ENCODE results near the gene PRKCA.
"Not testable (repeated sequence)": the region's sequence is repeated elsewhere in the genome, so short reads cannot be mapped to it uniquely, and the experiment has no call there.

Gene PRKCA

DNA sequence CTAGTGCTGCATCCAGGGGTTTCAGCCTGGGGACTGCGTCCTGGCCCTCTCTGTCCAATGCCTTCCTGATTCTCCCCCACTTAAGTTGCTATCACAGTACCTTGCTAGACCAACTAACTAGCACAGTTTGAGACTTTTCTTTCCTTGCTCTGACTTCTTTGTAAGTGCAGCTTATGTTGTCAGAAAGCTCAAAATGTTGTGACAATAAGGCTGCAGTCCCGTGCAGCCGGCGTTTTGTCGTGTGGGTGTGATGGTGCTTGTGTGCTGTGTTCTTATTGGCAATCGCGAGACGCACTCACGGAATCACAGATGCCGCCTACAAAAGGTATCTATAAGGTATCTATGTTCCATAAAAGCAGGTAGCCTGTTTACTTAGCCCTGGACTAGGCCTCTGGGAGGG is 132.8 kb downstream of the PRKCA start:
- DNase-seq (ENCODE audit: low read depth in 2 of 3, low spot score in 2 of 3) = no peak

DNA sequence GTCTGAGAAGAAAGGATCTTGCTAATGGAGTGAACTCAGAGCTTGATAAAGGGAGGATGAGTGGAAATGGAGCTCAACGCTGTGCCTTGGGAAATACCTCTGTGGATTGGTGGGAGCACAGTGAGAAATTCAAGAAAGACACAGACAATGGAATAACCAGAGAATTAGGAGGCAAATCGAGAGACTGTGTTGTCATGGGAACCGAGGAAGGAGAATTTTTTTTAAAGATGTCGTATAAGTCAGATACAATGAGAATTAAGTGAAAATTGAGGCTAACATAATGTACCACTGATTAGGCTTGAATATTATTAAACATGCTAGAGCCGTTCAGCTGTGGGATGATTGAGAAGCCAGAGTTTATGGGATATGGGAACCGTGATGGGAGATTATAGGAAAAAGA is 134.2 kb downstream of the PRKCA start:
- DNase-seq (ENCODE audit: low read depth in 2 of 3, low spot score in 2 of 3) = no peak

DNA sequence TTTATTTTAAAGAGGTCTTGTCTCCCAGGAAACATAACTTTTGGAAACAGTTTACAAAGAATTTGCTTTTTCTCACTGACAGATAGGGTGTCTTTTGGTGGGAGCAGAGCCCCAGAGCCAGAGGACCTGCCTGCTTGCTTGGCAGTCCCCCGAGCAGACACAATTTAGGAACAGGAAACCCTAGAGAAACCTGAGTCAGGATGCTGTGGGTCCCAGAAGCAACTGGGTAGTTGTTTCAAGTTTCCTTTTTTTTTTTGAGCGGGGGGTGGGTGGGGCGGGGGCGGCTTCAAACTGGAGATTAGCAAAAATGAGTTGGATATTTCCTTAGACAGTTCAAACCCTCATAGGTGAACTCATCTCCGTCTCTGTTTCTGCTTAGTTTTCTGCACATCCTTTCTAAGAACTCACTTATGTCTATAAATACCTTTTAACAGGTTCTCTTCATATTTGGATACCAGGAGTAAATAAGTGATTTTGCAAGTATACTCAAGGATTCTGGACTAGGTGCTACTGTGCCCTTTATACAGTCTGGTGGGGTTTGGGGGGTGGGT is 135.1 kb downstream of the PRKCA start:
- DNase-seq (ENCODE audit: low read depth in 2 of 3, low spot score in 2 of 3) = no peak

DNA sequence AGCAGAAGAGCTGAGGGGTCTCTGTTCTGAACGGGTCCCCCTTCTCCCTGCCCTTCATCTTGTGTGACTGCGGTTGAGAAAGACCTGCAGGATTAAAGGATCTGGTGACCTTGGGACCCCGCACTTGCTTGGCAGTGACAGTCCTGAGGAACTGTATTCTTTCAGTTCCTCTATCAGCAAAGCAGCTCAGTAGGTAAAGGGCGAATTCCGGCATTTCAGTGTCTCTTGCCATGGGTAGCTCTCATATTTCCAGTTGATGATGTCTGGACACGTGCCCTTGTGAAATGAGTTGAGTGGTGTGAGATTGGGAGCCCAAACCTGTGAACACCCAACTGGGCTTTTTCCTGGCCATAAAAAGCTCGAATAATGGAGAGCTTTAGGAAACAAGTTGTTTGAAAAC is 135.7 kb downstream of the PRKCA start:
- no peak for DNase-seq (ENCODE audit: low read depth in 2 of 3, low spot score in 2 of 3)

DNA sequence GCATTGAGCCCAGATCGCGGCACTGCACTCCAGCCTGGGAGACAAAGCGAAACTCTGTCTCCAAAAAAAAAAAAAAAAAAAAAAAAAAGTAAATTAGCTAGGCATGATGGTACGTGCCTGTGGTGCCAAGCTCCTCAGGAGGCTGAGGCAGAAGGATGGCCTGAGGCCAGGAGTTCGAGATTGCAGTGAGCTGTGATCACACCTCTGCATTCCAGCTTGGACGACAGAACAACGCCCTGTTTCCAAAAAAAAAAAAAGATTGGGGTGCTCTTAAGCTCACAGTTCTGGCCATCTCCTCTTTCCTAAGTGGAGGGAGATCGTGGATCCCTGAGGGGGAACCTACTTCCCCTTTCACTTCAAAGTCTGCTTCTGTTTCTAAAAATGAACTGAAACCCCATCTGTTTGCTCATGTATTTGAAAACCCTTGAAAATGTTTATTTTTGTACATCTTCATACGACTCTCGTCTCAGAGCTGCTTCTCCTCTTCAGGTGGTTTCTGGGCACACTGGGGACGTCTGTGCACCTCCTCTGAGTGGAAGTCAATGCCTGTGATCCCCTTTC is 138.8 kb downstream of the PRKCA start:
- DNase-seq (ENCODE audit: low read depth in 2 of 3, low spot score in 2 of 3) = no peak

DNA sequence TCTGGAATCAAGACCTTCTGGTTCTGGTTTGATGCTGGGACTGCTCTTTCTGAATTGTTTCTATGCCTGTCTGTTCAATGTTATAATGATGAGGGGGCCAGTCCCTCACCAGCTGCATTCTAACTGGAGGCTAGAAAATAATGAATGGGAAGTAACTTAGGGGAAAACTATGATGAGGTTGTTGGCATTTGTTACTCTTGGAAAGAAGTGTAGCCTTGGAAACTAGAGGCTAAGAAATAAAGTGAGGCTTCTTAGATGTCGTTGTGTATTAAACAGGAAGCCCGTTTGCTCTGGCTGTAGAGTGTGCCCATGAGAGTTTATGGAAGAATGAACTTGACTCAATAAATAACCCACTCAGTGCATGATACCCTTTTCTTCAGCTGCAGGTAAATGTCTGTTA is 140.8 kb downstream of the PRKCA start:
- no peak for DNase-seq (ENCODE audit: low read depth in 2 of 3, low spot score in 2 of 3)

DNA sequence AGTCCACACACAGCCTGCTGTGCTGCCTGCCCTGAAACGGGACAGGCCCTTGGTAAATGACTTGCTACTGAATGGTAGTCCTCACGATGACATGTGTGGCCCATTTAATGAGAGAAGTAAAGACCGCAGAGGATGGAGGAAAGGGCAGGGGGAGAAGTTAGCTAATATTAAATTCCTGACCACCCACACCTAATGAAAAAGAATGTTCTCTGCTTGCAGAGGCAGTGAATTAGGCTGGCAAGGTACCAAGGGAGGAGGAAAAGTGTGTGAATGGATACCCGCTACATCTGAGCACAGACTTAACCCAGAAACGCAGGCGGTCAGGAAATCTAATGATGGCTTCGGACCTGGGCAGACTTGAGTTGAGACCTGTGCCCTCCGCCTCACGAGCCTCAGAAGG is 141.2 kb downstream of the PRKCA start:
- no peak for DNase-seq (ENCODE audit: low read depth in 2 of 3, low spot score in 2 of 3)

DNA sequence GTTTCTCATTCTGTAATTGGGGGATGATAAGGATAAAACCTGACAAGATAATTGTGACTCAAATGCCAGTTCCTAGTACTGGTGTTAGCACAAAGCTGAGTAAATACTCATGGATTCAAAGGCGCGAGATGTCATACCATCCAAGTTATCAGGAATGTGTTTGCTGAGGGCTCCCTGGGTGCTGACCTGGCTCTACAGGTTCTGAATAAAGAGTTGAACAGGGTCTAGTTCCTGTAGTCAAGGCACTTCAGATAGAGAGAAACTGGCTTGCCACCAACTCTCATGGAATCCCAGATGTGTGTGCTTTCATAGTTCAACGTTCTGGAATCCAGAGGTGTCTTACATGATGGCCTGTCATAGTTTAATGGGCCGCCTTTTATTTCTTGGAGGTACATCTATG is 141.6 kb downstream of the PRKCA start:
- no peak for DNase-seq (ENCODE audit: low read depth in 2 of 3, low spot score in 2 of 3)

DNA sequence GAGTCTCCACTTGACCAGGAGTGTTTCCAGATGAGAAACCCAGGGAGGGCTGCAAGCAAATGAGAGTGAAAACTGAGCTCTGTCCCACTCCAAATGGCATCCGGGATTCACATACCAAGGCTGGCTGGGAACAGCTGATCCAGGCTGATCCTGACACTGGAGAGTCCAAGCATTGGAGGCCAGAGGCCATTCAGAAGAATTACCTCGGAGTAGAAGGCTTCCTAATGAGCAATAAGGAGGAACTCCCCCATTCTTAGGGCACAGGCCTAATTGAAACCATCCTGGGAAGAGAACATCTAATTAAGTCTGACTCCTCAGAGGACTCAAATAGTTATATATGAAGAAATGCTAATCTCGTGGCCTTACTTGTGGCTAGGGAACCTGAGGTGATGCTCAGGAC is 142.8 kb downstream of the PRKCA start:
- no peak for DNase-seq (ENCODE audit: low read depth in 2 of 3, low spot score in 2 of 3)

DNA sequence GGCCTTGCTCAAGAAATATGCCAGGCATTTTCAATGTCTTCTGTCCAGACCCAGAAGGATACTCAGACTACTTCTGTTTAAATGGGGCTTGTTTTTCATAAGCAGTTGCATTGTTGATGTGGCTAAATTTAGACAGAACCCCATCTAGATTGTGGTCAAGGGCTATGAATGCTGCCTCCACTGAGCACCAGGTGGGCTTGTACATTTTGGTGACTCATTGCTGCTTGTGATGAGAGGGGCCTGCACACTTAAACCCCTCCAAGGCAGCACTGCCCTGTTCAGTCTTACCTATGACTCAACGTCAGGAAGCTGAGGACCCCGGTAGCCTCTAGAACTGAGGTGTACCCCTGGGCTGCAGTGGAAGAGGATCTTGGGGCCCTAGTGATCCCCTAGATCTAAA is 144.0 kb downstream of the PRKCA start:
- DNase-seq (ENCODE audit: low read depth in 2 of 3, low spot score in 2 of 3) = no peak

DNA sequence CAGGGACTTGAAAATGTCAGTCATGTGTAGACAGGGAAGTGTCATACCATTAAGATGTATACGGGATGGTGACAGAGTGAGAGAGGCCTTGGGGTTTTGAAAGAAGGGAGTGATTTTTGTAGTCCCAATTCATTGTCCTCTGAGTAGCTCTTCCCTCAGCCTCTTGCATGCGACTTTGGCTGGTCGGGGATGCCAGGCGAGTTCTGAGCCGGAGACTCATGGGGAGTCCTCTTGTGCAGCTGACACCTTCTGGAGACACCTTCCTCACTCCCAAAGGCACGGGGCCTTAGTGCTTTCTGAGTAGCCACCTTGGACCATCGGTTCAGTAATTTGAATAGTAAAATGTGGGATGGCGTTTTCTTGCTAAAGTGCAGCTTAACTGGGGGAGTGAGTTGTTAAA is 144.7 kb downstream of the PRKCA start:
- DNase-seq (ENCODE audit: low read depth in 2 of 3, low spot score in 2 of 3) = no peak

DNA sequence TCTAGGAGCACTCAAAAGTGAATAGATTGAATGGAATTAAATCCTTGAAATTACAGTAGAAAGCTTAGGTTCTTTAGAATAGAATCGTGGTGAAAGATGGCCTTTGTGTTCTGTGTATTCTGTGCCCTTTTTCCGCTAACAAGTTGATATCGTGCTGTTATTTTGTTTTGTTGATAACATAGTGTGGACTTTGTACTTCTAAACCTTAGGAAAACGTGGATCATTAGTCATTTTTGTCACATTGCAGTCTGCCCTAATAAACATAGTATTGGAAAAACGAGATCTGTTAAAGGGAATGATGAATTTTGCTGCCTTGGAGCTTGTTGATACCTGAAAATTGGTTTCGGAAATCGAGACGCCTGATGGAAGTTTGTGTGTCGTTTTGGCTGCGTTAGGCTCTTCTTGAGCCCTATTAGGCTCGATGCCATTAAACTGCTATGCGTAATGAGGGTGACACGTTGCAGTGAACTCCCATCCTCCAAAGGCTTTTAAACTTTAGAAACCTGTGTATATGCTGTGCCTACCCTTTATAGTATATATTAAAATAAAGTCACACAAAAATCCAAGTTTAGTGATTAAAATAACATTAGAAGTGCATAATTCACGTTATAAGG is 145.7 kb downstream of the PRKCA start:
- no peak for DNase-seq (ENCODE audit: low read depth in 2 of 3, low spot score in 2 of 3)

DNA sequence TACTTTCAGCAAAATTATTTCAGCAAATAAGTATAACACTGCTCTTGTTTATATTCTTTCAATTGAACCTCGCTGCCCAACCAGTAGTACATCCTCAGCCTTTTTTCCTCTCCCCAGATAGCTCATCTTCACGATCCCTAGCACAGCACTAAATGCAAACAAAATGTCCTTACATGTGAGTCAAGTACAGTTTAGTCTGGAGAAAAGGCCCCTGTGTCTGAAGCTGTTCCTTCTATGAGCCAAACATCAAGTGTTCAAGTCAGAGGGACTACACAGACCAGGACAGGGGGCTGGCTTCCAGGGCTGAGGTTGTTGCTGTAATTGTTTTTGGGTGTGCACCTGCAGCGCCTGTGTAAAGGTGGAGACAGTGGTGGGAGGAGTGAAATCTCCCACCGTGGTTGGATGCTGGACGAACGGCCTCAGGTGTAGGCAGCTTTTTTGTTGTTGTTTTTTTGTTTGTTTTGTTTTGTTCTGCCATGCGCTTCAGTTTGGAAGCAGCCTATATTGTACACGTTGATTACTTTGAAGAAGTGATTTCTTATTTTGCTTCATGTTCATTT is 147.1 kb downstream of the PRKCA start:
- DNase-seq (ENCODE audit: low read depth in 2 of 3, low spot score in 2 of 3) = no peak

DNA sequence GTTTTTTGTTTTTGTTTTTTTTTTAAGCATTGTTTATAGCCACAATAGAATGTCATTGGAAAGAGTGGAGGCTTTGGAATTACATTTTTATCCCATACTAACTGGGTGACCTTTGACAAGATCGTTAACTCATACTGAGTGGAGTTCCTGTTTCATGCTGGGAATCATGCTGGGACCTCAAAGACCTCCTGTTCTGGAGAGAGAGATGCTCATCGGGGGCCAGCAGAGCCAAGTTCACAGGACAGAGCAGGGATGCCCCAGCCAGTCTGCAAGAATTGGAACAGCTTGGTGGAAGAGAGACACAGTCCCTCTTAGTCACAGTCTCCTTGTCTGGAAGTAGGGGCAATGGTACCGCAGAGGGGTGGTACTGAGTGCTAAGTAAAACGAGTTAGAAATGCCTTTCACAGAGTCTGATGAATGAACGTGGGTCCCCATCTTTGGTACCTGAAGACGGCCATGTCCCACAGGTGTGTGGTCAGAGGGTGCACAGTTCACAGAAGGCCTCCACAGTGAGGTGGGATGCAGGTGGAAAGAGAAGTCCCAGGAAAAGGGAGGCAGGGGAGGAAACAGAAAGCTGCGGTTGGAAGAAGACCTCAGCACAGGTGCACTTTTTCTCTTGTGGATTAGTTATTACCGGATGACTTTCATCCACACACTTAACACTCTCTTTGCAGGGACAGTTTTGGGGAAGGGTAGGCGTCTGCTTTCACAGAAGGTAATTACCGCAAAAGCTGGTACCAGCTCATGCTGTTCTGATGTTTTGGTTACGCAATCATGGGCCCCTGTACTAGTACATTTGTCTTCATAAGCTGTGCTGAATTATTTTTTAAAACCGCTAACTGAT is 147.8 kb downstream of the PRKCA start:
- DNase-seq (ENCODE audit: low read depth in 2 of 3, low spot score in 2 of 3) = no peak

DNA sequence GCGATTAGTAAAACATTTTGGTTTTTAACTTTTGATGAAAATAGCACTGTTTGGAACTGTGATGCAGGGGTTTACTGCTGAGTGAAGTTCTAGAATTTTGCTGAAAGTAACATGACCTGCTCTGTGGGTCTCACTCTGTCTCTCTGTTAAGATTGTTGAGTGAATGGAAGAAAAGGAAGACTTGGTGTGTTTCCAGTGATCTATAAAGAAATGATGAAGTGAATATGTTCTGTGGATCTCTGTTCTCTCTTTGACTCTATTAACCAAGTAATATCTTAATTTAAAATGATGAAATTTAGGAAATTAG is 148.4 kb downstream of the PRKCA start:
- DNase-seq (ENCODE audit: low read depth in 2 of 3, low spot score in 2 of 3) = no peak

DNA sequence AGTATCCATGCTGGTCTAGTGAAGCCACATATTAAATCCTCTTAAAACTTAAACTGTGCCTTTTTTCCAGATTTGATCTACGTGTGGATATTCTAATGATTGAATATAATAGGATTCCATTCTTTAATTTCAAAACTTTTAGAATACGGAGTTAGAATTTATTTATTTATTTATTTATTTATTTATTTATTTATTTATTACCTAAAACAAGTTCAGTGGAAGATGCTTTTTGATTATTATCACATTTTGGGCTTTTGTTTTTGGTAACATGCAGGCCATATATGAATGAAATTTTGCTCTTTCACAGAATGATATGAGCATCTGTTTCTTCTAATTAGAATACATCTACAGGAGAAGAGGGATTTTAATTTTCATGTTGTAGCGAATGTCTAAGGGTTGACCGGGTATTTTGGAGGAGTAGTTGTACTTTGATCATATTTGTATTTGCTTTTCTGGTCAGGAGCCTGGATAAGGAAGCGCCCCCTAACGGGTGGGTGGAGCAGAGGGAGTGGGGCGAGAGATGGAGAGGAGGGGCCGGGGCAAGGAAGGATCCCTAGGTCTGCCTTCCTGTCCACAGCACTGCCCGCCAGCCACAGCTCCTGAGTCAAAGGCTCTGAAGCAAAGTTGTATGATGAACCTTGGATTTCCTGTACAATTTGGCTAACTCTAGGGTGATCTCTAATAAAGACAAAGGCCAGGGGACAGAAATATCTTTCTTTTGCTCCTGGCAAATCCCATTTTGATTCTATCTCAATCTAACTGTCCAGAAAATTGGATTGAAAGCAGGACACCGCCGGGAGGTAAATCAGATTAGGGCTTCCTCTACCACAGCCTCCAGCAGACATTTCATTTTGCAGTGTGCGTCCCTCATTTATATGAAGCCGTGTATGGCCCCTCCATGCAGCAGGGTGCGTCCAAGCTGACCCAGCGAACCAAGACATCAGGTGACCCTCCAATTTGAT is 149.1 kb downstream of the PRKCA start:
- no peak for DNase-seq (ENCODE audit: low read depth in 2 of 3, low spot score in 2 of 3)

DNA sequence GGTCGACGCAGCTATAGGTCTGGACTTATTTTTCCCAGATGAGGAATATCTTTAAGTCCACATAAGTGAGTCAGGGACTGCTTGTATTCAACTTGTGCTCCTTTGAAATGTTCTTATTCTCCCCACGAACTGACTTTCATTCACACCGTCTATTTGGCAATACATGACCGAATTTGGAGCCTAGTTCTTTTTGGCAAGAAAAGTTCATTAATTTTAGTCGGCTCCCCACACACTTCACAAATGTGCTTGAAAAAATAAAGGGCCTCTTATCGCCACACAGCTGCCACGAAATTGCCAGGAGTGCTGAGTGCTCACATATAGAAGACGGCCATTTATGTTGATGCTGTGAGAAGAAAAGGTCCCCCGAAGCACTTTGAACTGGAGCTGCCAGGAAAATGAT is 152.6 kb downstream of the PRKCA start:
- no peak for DNase-seq (ENCODE audit: low read depth in 2 of 3, low spot score in 2 of 3)

DNA sequence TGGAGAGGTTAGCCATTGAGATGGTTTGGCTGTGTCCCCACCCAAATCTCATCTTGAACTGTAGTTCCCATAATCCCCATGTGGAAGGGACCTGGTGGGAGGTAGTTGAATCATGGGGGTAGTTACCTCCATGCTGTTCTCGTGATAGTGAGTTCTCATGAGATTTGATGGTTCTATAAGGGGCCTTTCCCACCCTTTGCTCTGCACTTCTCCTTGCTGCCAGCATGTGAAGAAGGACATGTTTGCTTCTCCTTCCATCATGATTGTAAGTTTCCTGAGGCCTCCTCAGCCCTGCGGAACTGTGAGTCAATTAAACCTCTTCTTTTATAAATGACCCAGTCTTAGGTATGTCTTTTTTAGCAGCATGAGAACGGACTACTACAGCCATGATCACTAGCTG is 155.1 kb downstream of the PRKCA start:
- not testable (repeated sequence) for DNase-seq (ENCODE audit: low read depth in 2 of 3, low spot score in 2 of 3)

DNA sequence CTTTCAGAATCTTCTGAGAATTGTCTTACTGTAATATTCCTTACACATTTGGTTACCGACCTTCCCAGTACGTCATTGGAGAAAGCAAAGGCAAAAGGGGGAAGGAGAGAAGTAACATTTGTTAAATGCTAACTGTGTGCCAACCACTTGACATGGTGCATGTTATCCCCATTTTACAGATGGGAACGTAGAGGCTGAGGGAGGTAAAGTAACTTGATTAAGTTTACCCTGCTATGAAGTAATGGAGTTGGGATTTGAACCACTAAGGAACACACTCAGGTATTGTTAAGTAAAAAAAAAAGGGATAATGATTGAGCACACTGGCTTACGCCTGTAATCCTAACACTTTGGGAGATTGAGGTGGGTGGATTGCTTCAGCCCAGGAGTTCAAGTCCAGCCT is 156.4 kb downstream of the PRKCA start:
- DNase-seq (ENCODE audit: low read depth in 2 of 3, low spot score in 2 of 3) = no peak

DNA sequence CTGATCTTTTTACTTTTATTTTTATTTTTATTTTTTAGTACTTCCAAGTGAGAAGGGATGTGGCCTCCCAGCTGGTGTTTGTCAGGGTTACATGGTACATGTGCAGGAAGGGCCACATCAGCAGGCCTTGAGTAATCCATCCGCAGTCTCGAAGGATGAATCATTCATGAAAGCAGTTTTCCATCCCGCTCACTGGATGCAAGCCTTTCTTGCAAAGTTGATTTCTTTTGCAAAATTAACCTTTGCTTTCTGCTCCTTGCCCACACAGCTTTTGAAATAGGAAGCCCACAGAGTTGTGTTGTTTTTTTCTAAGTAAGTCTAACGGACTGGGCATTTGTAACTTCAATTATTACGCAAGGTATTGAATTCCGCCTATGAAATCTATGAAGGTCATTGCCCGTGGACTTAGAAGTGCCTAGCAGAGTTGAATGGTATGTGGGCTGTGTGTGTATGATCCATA is 157.4 kb downstream of the PRKCA start:
- DNase-seq (ENCODE audit: low read depth in 2 of 3, low spot score in 2 of 3) = no peak

DNA sequence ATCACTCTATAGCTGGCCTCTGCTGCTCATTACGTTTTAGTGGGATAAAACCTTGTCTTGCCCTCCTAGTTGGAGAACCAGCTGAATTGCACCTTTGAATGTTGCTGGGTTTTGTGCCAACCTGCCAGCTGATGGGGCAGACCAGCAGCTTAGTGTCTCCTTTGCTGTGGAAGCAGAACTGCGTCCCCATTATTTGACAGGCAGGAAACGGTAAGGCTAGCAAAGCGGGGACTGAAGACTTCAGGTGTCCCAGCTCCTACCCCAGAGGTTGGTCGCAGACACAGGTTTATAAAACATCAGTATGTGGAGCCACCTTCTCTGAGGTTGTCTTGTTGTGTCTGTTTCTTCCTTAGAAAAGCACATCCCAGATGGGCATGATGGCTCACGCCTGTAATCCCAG is 158.1 kb downstream of the PRKCA start:
- DNase-seq (ENCODE audit: low read depth in 2 of 3, low spot score in 2 of 3) = no peak

Measured in activated CD8-positive, alpha-beta memory T cell treated with anti-CD3 and anti-CD28 coated beads for 48 hours (primary cell).